Mononuclear cell (primary cell): ENCODE results near the gene SLC44A4. TPM values are rescaled to one million over a fixed set of nuclear protein-coding genes. Genes with fewer than 3 reads are reported as not detected.
"Not testable (repeated sequence)": the region's sequence is repeated elsewhere in the genome, so short reads cannot be mapped to it uniquely, and the experiment has no call there.

Experiments
- H3K27me3 ChIP-seq: 2 replicates; pipeline ENCODE4 v1.6.0; 2011; ENCODE audit warnings: low read length, control low read depth; ENCODE audit not compliant: insufficient read depth
- H3K4me1 ChIP-seq: 2 replicates; pipeline ENCODE4 v1.5.1; 2011; ENCODE audit warnings: mild to moderate bottlenecking, low read length, control low read depth; ENCODE audit not compliant: insufficient read depth
- H3K4me3 ChIP-seq: 2 replicates; pipeline ENCODE4 v1.5.1; 2011; ENCODE audit warnings: mild to moderate bottlenecking, low read length, moderate library complexity
- H3K9me3 ChIP-seq: 2 replicates; pipeline ENCODE4 v1.5.1; 2011; ENCODE audit warnings: low read depth, mild to moderate bottlenecking, control low read depth, low read length
- total RNA-seq: library from RNA; depleted of rRNA; stranded (reverse); fragments of >200 nt; gene quantifications from one replicate; pipeline ENCODE4 v1.2.3, GENCODE V29; 2012

SLC44A4 gene
- total RNA-seq, 1 donor: 0.10 TPM

DNA sequence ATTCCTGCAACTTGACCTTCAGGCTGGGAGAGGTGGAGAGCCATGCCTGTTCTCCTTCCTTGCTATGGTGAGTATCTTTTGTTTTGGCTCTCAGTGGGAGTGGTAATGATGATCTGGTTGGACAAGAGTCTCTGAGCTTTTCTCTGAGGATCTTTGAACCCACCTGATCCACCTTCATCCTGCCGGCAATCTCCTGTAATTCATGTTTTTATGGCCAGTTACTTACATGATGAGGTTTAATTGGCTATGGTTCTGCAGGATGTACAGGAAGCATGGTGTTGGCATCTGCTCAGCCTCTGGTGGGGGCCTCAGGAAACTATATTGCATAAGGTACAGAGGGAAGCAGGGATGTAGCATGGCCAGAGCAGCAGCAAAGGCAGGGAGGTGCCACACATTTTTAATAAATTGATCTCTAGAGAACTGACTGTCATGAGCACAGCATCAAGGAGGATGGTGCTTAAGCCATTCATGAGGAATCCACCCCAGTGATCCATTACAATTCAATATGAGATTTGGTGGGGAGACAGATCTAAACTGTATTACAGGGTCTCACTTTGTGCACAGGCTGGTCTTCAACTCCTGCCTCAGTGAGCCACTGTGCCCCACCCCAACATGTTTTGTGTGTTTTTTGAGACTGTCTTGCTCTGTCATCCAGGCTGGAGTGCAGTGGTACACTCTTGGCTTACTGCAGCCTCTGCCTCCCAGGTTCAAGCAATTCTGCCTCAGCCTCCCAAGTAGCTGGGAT, 41.3 kb downstream of the SLC44A4 start:
- H3K4me1 ChIP-seq: peaks cover 57% of the 10 kb centered on the region
- H3K27me3 ChIP-seq: no peaks in the 10 kb centered on the region
- H3K9me3 ChIP-seq: no peaks in the 10 kb centered on the region
- no peak overlapping the region for H3K4me3 ChIP-seq

DNA sequence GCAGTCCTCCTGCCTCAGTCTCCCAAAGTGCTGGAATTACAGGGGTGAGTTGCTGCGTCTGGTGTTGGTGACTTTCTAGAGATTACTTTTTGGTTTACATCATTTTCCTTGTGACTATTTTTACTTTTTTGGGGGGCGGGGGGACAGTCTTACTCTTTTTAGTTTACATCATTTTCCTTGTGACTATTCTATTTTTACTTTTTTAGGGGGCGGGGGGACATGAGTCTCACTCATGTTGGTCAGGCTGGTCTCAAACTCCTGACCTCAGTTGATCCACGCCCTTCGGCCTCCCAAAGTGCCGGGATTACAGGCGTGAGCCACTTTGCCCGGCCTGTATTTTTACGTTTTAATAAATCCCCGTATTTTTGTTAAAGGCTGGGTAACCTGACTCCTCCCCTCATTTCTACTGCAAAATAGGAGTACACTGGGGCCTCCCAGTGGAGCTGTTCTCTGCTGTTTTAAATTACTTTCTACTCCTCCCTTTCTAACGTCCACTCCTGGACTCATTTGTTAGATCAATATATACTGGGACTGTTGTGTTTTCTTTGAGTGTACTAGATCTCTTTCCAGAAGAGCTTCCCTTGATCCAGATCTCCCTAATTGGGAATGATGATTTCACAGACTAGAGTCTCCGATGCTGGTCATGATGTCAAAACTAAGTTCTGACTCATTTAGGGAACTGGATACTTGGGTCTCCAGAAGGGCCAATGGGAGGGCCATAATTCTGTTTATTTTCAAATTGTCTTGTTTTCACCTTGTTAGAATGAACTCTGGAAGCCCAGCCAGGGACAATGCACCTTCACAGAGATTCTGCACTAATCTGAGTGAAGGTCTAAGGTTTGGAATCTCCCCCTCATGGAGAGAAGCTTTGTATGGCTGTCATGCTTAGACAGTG, 42.1 kb downstream of the SLC44A4 start:
- Histone ChIP-seq H3K4me1 (peaks cover 63% of the 10 kb centered on the region), H3K9me3 (no peaks in the 10 kb centered on the region), H3K27me3 (no peaks in the 10 kb centered on the region), H3K4me3 (peak overlapping the region; percentile 96)

DNA sequence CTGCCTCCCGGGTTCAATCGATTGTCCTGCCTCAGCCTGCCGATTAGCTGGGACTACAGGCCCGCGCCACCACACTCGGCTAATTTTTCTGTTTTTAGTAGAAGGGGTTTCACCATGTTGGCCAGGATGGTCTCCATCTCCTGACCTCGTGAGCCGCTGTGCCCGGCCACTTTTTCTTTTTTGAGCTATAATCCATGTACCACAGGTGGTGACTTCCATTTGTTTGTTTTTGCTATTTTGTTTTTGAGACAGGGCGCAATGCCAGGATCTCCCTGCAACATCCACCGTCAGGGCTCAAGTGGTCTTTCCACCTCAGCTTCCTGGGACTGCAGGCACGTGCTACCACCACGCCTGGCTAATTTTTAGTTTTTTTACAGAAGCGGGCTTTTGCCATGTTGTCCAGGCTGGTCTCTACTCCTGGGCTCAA, 42.7 kb downstream of the SLC44A4 start:
- H3K4me1 ChIP-seq: peaks cover 69% of the 10 kb centered on the region
- H3K9me3 ChIP-seq: no peaks in the 10 kb centered on the region
- H3K4me3 ChIP-seq: peak overlapping the region; percentile 96
- no peaks in the 10 kb centered on the region for H3K27me3 ChIP-seq

DNA sequence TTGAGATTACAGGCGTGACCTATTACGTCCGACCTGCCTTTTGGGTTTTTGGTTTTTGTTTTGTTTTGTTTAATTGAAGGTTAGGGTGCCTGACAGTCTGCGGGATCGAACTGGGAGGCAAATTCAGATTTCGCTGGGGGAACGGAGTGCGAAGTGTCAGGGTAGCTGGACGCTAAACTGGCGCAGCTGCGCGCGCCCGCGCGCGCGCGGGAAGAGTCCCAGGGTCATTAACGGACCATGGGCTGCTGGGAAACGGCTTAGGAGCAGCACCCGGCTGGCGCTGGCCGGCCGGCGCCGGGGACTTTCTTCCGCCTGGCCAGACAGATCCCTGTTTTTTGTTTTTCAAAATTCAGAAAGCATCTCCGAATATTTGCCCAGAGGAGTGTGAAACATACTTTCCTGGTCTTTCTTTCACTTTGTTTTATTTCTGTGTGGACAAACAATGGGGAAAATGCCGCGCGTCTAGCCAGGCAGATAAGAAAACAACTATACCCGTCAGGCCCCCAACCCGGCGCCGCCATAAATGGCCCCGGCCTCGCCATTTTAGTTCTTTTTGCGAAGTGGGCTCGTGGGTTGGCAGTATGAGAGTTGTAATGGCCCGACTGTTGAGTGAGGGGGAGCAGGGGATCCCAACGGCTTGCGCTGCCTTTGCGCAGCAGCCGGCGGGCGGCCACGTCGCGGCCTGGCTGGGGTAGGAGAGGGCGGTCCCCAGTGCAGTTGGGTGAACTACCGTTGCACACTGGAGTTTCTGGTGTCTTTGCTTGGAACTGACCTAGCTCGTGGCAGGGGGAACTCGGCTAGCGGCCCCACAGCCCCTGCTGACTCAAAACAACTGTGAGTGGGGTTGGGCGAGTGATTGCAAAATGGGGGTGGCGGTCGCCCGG, 44.2 kb downstream of the SLC44A4 start:
- no peaks in the 10 kb centered on the region for H3K27me3 ChIP-seq
- peaks cover 82% of the 10 kb centered on the region for H3K4me1 ChIP-seq
- peak overlapping the region; percentile 96 for H3K4me3 ChIP-seq
- no peaks in the 10 kb centered on the region for H3K9me3 ChIP-seq

DNA sequence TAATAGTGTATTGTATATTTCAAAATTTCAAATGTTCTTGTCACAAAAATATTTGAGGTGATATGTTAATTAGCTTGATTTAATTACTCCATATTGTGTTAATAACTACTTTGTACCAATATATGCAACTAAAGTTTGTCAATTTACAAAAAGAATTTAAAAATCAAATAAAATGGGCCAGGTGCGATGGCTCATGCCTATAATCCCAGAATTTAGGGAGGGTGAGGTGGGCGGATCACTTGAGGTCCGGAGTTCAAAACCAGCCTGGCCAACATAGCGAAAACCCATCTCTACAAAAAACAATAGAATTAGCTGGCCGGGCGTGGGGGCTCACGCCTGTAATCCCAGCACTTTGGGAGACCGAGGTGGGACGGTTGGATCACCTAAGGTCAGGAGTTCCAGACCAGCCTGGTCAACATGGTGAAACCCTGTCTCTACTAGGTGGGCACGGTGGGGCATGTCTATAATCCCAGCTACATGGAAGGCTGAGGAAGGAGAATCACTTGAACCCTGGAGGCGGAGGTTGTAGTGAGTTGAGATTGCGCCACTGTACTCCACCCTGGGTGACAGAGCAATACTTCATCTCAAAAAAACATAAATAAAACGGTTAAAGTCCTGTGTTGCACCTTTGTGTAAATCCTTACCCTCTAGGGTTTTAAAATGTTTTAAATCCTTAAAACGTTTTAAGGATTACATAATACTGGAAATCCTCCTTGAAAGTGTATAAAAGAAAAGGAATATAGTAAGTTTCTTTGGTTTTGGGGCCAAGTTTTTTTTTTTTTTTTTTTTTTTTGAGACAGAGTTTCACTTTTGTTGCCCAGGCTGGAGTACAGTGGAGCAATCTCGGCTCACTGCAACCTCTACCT, 47.2 kb downstream of the SLC44A4 start:
- Histone ChIP-seq H3K4me3 (no peak overlapping the region), H3K4me1 (peaks cover 62% of the 10 kb centered on the region), H3K27me3 (no peaks in the 10 kb centered on the region), H3K9me3 (no peaks in the 10 kb centered on the region)

DNA sequence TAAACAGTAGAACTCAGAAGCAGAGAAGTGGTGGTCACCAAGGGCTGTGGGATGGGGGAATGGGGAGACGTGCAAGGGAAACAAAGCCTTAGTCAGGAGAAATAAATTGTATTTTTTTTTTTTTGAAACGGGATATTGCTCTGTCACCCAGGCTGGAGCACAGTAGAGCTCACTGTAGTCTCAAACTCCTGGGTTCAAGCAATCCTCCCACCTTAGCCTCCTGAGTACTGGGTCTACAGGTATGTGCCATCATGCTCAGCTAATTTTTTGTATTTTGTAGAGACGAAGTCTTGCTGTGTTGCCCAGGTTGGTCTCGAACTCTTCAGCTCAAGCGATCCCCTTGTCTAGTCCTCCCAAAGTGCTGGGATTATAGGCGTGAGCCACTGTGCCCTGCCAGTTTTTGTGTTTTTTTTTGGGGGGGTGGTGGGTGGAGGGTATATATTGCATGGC, 47.9 kb downstream of the SLC44A4 start:
- peaks cover 62% of the 10 kb centered on the region for H3K4me1 ChIP-seq
- no peaks in the 10 kb centered on the region for H3K9me3 ChIP-seq
- peak overlapping the region; percentile 59 for H3K4me3 ChIP-seq
- H3K27me3 ChIP-seq: no peaks in the 10 kb centered on the region

DNA sequence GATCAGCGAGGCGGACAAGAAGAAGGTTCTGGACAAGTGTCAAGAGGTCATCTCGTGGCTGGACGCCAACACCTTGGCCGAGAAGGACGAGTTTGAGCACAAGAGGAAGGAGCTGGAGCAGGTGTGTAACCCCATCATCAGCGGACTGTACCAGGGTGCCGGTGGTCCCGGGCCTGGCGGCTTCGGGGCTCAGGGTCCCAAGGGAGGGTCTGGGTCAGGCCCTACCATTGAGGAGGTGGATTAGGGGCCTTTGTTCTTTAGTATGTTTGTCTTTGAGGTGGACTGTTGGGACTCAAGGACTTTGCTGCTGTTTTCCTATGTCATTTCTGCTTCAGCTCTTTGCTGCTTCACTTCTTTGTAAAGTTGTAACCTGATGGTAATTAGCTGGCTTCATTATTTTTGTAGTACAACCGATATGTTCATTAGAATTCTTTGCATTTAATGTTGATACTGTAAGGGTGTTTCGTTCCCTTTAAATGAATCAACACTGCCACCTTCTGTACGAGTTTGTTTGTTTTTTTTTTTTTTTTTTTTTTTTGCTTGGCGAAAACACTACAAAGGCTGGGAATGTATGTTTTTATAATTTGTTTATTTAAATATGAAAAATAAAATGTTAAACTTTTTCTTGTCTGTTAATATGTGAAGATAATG, 49.0 kb downstream of the SLC44A4 start:
- H3K9me3 ChIP-seq: no peaks in the 10 kb centered on the region
- H3K27me3 ChIP-seq: no peaks in the 10 kb centered on the region
- peak overlapping the region; percentile 59 for H3K4me3 ChIP-seq
- H3K4me1 ChIP-seq: peaks cover 55% of the 10 kb centered on the region

DNA sequence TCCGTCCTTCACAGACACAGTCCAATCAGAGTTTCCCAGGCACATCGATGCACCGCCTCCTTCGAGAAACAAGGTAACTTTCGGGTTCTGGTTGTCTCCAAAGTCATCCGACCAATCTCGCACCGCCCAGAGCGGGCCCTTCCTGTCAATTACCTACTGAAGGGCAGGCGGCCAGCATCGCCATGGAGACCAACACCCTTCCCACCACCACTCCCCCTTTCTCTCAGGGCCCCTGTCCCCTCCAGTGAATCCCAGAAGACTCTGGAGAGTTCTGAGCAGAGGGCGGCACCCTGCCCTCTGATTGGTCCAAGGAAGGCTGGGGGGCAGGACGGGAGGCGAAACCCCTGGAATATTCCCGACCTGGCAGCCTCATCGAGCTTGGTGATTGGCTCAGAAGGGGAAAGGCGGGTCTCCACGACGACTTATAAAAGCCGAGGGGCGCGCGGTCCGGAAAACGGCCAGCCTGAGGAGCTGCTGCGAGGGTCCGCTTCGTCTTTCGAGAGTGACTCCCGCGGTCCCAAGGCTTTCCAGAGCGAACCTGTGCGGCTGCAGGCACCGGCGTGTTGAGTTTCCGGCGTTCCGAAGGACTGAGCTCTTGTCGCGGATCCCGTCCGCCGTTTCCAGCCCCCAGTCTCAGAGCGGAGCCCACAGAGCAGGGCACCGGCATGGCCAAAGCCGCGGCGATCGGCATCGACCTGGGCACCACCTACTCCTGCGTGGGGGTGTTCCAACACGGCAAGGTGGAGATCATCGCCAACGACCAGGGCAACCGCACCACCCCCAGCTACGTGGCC, 51.3 kb downstream of the SLC44A4 start, which contains the start of gene HSPA1B:
Gene HSPA1B, plus strand, starts transcription at position 453 of the 794 bp plus-strand sequence. Its CDS starts 213 bp downstream, at position 666.
- Histone ChIP-seq H3K4me3 (peak within 1 kb of the TSS; percentile 61), H3K4me1 (peaks cover 58% of the 10 kb centered on the region), H3K9me3 (no peaks in the 10 kb centered on the region)

DNA sequence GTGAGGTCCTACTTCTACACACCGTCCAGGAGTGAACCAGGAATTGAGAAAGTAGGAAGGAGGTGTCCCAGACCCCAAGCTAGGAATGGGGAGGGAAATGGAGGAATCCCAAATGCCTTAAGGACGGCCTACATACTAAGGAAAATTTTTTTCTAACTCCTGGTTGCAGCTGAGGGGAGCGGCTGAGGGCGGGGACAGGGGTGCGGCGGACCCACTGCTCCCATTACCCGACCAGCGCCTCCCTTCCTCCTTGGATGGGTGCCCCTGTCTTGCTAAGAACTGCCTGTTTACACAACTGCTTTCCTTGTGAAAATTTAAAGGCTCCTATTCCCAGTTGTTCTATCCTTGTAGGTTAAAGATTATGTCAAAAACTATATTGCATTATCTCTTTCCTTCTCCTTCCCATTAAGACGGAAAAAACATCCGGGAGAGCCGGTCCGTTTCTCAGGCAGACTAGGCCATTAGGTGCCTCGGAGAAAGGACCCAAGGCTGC, 52.0 kb downstream of the SLC44A4 start:
- Histone ChIP-seq H3K9me3 (no peaks in the 10 kb centered on the region), H3K4me1 (peaks cover 58% of the 10 kb centered on the region), H3K4me3 (peak overlapping the region; percentile 61)

More for the DNA sequence above, 51.3 kb downstream of the SLC44A4 start, which contains the start of gene HSPA1B:
- no peaks in the 10 kb centered on the region for H3K27me3 ChIP-seq

DNA sequence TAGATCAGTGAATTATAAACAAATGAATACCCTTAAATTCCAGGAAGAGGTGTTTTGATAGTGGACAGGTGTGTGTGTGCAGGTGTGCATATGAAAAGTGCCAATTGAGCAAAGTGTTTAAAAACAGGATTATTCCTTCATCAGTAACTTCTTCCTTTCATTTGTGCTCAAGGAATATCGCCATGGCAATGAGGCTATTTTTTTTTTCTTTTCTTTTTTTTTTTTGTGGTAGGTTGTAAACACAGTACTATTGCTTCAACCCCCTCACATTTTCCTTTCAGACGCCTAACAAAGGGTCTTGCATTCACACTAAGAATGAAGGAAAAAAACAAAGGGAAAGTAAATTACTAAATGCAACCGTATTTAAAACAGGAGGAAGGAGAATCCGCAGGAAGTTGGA, 53.2 kb downstream of the SLC44A4 start:
- H3K4me3 ChIP-seq: no peak overlapping the region
- H3K4me1 ChIP-seq: peaks cover 56% of the 10 kb centered on the region
- H3K27me3 ChIP-seq: no peaks in the 10 kb centered on the region
- H3K9me3 ChIP-seq: no peaks in the 10 kb centered on the region

More for the DNA sequence above, 52.0 kb downstream of the SLC44A4 start:
- H3K27me3 ChIP-seq: no peaks in the 10 kb centered on the region

DNA sequence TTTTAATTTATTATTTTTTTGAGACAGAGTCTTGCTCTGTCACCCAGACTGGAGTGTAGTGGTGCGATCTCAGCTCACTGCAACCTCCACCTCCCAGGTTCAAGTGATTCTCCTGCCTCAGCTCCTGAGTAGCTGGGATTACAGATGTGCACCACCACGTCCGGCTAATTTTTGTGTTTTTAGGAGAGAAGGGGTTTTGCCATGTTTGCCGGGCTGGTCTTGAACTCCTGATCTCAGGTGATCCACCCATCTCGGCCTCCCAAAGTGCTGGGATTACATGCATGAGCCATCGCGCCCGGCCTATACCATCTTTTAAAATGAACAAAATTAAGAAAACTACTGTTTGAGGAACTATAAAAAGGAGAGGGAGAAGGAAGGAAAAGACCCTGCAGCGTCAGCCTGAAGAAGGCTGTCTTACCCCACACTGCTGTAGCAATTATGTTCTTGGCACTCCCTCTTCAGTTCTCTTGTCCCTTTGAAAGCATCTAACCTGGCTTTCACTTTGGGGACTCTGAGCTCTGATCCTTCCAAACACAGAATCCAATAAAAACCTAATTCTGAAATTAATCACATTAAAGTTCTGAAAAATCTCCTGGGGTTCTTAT, 55.1 kb downstream of the SLC44A4 start:
- H3K4me3 ChIP-seq, H3K27me3 ChIP-seq, H3K9me3 ChIP-seq: not testable (repeated sequence)
- H3K4me1 ChIP-seq: peaks cover 66% of the 10 kb centered on the region

DNA sequence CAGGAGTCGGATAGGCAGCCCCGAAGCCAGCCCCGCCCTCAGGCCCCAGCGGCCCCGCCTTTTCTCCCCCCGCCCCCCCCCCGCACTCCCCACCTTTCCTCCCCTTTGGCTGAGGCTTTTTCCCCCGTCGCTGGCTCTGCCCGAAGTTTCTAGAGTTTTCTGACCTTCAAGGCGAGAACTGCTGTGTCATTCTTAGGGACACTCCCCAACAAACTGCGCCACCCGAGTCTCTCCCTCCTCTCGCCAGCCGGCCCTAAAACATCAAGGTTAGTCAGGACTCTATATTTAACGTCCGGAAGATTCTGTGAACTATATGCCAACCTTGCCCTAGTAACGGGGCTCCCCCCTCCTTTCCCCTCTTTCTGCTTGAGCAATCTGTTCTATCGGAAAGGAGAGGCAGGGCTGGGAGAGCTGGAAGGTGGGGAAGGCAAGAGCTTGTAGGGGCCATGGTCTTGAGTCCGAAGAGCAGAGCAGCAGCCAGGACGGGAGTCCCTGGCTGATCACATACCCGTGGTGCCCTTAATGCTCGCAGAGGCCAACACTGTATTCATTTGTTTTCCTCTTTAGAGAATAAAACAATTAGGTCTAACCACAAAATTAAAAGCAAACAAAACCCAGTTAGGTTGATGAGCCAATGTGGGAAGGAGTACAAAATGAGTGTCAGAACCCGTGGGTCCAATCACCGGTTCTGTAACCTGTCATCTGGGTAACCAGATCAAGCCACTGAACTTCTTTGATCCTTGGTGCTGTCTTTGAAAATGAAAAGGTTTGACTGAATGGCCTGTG, 56.6 kb downstream of the SLC44A4 start:
- no peaks in the 10 kb centered on the region for H3K9me3 ChIP-seq
- H3K27me3 ChIP-seq: no peaks in the 10 kb centered on the region
- H3K4me1 ChIP-seq: peaks cover 75% of the 10 kb centered on the region
- H3K4me3 ChIP-seq: peak overlapping the region; percentile 62
